Right hindlimb (tissue), 1 donor: ENCODE data around the gene NDUFS6.

Source experiments
- DNase-seq: peaks from one replicate; pipeline ENCODE4 v3.0.0-alpha.2; 2018

The NDUFS6 gene

DNA sequence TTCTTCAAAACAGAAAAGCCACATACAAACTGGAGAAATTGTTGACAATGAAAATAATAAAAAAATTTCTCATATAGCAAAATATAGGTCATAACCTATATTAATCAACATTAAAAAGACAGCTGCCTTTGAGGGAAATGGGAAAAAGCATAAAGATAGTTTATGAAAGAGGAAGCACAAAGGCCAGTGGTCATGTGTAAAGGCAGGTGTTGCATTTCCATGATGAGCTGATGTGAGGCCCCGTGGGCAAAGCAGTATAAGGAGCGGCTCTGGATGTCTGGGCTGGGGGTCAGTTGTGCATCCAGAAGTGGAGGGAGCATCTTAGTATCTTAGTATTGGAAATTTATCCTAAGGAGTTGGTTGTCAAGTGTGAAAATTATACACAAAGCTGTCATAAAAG lies 18.3 kb downstream of the NDUFS6 start:
- DNase-seq, result no peak

- no peak for DNase-seq
These were observed 19.2 kb downstream of the NDUFS6 start for GRCh38 chr5:1820381-1820780.

GRCh38 chr5:1820926-1821325 lies 19.7 kb downstream of the NDUFS6 start:
- no peak for DNase-seq

- no peak for DNase-seq
These were observed 20.7 kb downstream of the NDUFS6 start for GRCh38 chr5:1821862-1822261.

DNA sequence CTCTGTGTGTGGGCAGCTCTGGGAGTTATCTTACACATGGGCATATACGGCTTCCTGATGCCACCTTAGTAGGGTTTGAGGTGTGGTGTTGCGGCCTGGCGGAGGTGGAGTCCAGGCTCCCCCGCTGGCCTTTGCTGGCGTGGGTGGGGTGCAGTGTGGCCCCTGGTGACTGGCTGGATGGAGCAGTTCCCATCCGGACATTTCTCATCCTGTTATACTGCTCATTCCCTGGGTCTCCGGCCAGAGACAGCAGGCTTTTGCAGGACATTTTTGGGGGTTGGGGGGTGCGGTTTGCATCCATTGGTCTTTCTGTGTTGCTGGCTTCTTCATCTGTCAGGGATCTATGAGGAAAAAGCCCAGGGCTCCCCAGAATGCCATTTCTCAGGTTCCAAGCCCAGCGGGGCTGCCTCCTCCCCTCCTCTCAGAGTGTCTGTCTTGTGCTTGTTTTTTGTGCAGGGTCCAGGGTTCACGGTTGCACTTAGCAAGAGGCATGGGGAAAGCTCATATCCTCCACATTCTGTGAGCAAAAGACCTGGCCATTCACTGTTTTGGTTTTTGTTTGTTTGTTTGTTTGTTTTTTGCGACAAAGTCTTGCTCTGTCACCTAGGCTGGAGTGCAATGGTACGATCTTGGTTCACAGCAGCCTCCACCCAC lies 22.3 kb downstream of the NDUFS6 start:
- DNase-seq, result no peak

GRCh38 chr5:1824109-1824821 lies 23.1 kb downstream of the NDUFS6 start:
- DNase-seq, result no peak

- DNase-seq, result no peak
These were observed 24.0 kb downstream of the NDUFS6 start for GRCh38 chr5:1824903-1825841.

DNA sequence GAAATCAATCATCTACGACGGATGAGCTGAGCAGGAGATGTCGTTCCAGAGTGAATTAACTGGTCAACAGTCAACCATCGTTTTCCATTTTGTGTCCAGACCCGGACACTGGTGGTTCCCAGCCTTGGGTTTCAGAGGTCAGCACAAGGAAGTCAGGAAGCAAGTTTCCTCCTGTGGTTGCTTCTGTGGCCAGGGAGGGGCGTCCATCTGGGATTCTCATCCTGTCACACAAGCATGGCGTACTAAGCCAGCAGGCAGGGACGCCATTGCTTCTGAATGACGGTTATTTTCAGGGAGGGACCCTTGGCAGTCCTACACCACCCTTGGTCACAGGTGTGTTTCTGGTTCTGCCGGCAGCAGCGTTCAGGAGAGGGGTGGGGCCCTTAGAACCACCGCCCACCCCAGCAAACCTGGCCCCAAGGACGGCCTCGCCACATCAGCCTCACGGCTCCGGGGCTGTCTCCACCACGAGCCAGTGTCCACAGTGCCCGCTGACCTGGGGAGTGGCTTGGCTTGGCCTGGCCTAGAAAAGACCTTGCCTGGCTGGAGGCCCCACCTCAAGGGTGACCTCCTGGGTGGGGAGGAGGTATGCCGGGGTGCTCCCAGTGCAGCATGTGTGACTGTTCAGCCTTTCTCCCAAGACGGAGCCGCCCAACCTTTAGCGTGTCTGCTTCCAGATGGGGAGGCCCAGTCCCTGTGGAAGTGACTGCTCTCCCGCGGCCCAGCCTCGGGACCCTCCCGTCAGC lies 25.2 kb downstream of the NDUFS6 start:
- no peak for DNase-seq

DNA sequence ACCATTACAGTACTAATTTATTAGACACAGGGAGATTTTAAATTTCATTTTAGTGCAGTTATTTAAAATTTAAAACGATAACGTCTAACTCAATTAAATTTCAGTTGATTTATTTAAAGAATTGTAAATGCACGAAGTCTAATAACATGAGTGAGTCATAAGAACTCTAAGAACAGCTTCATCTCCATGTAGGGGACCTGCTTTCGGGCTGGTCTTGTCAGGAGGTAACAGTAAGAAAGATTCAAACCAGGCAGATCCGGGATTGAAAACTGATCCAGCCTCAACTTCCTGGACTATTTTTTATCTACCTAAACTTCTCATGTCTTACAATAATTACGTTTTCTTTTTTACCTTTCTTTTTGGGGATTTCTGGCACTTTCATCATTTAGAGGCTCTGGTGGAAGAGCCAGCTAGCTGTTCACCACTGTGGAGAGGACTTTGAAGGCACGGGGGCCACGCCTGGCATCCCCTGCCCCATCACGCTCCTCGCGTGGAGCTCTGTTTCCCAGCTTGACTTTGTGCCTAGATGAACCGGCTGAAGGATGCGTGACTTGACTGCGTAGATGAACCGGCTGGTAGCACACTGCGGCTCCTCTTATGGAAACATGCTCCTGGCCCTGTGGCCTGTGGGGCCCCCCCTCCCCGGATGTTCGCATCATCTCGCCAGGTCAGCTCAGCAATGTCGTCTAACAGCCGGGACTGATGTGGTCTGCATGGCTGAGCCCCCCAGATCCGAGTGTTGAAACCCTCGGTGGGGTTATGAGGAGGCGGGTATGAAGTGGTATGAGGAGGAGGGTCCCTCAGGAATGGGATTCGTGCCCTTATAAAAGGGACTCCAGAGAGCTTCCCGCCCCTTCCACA lies 26.0 kb downstream of the NDUFS6 start:
- DNase-seq, result no peak

DNA sequence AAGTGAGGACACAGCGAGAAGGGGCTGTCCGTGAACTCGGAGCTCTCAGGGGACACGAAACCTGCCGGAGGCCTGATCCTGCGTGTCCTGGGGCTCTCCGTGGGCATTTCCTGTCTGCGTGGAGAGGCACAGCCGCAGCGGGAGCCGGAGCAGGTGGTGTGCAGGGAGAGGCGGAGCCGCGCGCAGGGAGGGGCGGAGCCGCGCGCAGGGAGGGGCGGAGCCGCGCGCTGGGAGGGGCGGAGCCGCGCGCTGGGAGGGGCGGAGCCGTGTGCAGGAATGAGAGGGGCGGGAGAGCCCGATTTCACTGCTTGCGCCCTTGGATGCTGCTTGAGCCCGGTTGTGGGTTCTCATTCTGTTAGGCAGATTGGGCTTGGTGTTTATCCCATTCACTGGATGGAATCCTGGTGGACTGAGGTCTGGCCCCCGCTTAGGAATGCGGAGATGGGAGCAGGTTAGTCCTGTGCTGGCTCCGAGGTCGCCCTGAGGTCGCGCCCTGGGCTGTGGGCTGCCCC lies 26.7 kb downstream of the NDUFS6 start:
- no peak for DNase-seq

- no peak for DNase-seq
These were observed 29.5 kb downstream of the NDUFS6 start for GRCh38 chr5:1830571-1831228.

- no peak for DNase-seq
These were observed 30.1 kb downstream of the NDUFS6 start for GRCh38 chr5:1831257-1831656.

GRCh38 chr5:1831677-1832313 lies 30.6 kb downstream of the NDUFS6 start:
- DNase-seq, result no peak

- no peak for DNase-seq
These were observed 31.5 kb downstream of the NDUFS6 start for GRCh38 chr5:1832511-1833250.

DNA sequence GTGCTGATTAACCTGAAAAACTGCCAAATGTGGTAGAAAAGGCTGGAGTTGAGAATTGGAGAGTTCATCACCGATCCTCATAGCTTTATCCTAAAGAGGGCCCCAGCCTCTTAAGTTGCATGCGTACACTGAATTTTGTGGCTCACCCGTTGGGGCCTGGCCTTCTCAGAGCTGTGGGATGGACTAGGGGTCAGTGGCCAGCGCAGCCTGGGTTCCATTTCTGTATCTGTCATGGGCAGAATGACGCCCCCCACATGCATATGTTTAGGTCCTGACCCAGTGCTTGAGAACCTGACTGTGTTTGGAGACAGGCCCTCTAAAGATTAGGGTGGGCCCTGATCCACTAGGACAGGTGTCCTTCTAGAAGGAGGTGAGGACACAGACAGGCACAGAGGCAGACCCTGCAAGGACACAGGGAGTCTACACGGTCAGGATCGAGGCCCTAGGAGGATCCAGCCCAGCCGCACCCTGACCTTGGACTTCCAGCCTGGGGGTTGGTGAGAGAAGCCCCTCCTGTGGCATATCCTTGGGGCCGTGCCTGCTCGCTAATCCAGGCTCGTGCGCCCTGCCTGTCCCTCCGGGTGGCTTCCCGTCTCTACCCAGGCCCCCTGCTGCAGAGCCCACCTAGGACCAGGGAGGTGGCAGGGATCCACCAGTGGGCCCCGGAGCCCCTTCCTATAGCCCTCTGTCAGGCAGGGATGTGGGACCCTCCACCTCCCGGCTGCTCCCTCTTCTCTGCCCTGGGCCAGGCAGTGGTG lies 32.2 kb downstream of the NDUFS6 start:
- DNase-seq, result no peak

- no peak for DNase-seq
These were observed 32.9 kb downstream of the NDUFS6 start for GRCh38 chr5:1834022-1834551.

DNA sequence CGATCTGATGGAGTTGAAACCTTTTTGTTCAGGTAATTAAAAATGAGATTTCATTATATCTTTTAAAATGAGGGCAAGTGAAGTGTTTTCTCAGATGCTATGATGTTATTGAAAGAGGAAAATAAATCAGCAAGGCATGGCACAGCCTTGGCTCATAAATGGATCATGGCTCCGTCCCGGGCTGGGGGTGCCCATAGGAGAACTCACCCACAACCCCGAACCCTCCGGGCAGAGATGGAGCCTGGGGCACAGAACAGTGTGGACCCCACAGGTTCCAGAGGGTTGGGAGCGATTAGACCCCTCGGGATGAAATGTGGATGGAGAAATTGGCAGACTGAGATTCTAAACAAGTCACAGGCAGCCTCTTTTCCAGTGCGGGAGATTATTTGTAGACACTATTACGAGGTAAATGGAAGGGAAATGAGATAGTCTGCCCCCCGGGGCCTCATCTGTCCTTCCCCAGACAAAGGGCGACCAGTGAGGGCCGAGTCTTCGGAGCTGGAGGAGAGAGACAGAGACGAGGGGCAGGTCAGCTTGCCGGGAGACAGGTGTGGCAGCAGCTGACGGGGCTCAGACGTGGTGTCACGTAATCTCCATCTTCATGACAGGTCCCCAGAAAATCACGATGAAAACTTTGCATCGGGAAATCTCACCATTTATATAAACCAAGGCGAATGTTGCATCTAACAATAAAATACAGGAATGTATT lies 33.7 kb downstream of the NDUFS6 start:
- no peak for DNase-seq

DNA sequence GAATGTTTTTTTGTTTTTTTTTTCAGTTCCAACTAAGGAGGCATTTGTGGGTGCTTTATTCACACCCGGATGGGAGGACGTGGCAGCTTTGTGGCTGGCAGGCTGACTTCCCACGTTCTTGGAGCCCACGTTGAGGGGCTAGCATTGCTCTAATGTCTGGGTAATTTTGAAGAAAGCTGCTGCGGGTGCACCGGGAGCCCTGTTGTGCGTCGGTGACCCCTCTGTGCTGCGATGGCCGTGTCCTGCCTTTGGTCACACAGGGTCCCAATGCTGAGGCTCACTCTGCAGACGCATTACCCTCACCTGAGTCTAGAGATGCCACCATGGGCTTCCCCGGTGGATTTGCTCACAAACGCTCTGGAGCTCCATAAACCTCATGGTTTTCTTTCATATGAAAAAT lies 34.2 kb downstream of the NDUFS6 start:
- no peak for DNase-seq
